Measurements from ENCODE around the gene TLR8. TPM values are rescaled to one million over a fixed set of nuclear protein-coding genes. Genes with fewer than 3 reads are reported as not detected.

The TLR8 gene
- total and polyA plus RNA-seq, 2 experiments from 2014 or later = not detected

DNA sequence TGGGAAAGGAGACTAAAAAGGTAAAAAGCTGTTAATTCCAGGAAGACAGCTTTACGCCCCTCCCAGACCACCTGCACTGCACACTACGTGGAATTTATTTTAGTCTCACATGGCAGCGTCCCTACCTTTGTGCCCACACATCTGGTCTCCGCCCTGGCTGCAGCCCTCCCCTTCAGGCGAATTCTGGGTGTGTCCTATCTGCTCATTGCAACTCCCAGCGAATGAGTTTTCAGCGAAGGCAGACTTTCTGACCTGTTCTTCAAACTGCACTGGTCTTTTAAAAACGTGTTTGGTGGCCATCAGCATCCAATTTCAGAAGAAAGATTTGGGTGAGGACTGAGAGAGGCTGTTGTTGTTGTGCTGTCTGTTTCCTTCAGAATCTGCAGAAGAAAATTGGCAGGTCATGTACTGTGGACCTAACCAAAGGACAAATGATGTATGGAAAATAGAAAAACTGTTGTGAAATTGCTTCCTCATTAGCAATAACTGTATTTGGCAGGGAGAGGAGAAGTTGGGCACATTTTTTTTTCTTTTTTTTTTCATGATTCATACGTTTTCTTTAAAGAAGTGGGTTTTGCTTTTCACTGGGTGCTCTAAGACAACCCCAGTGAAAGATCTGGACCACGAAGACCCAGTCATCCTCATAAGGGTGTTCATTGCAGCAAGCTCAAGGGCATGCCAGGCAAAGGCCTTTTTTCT, 4.2 kb downstream of the TLR8 start:
- no peak for DNase-seq (ENCODE audit: low read depth in 1 of 2, low spot score in 1 of 2)
- TF ChIP-seq, protein P1, sequence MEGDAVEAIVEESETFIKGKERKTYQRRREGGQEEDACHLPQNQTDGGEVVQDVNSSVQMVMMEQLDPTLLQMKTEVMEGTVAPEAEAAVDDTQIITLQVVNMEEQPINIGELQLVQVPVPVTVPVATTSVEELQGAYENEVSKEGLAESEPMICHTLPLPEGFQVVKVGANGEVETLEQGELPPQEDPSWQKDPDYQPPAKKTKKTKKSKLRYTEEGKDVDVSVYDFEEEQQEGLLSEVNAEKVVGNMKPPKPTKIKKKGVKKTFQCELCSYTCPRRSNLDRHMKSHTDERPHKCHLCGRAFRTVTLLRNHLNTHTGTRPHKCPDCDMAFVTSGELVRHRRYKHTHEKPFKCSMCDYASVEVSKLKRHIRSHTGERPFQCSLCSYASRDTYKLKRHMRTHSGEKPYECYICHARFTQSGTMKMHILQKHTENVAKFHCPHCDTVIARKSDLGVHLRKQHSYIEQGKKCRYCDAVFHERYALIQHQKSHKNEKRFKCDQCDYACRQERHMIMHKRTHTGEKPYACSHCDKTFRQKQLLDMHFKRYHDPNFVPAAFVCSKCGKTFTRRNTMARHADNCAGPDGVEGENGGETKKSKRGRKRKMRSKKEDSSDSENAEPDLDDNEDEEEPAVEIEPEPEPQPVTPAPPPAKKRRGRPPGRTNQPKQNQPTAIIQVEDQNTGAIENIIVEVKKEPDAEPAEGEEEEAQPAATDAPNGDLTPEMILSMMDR (IDR thresholded peaks at IDR 0.05; ENCODE audit: low read depth, low read length) = no peak

DNA sequence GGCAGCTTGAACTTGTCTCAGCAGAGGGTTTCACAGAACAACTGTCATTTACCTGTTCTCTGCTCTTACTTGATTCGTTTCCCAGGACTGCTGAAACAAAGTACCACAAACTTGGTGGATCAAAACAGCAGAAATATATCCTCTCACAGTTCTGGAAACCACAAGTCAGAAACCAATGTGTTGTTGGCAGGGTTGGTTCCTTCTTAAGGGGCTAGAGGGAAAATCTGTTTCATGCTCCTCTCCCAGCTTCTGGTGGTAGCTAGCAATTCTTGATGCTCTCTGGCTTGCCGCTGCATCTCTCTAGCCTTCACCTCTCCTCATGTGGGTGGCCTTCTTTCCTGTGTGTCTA, 4.7 kb downstream of the TLR8 start:
- TF ChIP-seq, protein P1 (IDR thresholded peaks at IDR 0.05; ENCODE audit: low read depth, low read length) = no peak
- no peaks in the 10 kb centered on the region for H3K4me1 ChIP-seq (ENCODE audit: low read depth)
- H3K27ac ChIP-seq = no peak overlapping the region
- H3K4me3 ChIP-seq = no peak overlapping the region
- no peaks in the 10 kb centered on the region for H3K36me3 ChIP-seq
- no peaks in the 10 kb centered on the region for H3K27me3 ChIP-seq
- no peak for DNase-seq (ENCODE audit: low read depth in 1 of 2, low spot score in 1 of 2)
- H3K9me3 ChIP-seq (ENCODE audit: low read depth) = no peaks in the 10 kb centered on the region

More for the DNA sequence above, 4.2 kb downstream of the TLR8 start:
- no peak overlapping the region for H3K27ac ChIP-seq
- H3K4me3 ChIP-seq = no peak overlapping the region
- H3K36me3 ChIP-seq = no peaks in the 10 kb centered on the region
- H3K27me3 ChIP-seq = no peaks in the 10 kb centered on the region
- H3K9me3 ChIP-seq (ENCODE audit: low read depth) = no peaks in the 10 kb centered on the region
- H3K4me1 ChIP-seq (ENCODE audit: low read depth) = no peaks in the 10 kb centered on the region

DNA sequence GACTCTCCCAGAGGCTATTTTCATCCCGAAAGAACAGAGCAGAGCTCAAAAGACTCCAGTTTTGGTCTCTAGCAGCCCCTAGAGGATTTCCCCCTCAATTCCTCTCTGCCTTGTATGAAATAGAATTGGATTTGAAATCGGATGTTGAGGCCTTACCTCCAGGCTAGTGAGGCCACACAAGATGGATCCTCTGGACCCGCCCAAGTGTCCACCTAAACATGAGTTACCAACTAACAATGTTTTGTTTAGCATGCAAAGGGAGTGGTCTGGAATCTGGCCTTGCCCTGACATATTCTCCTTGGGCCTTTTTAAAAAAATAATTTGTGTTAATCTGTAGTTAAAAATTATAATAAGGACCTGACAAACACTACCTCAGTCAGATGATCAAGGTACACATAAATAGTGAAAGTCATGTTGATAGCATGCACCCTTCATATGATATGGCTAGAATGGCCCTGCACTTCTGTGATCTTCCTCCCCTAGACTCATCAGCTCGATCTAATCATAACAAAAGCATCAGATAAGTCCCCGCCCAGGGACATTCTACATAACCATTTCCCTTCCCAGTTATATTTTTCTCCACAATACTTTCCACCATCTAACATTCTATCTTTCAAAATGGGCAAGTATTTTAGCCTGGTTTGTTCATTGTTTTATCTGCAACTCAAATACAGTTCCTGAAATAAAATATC, 6.5 kb downstream of the TLR8 start:
- Histone ChIP-seq H3K27ac (no peak overlapping the region), H3K36me3 (no peaks in the 10 kb centered on the region), H3K4me1 (ENCODE audit: low read depth) (no peaks in the 10 kb centered on the region), H3K9me3 (ENCODE audit: low read depth) (no peaks in the 10 kb centered on the region), H3K4me3 (no peak overlapping the region), H3K27me3 (no peaks in the 10 kb centered on the region)
- TF ChIP-seq, protein P1 (IDR thresholded peaks at IDR 0.05; ENCODE audit: low read depth, low read length) = no peak
- DNase-seq (ENCODE audit: low read depth in 1 of 2, low spot score in 1 of 2) = no peak

DNA sequence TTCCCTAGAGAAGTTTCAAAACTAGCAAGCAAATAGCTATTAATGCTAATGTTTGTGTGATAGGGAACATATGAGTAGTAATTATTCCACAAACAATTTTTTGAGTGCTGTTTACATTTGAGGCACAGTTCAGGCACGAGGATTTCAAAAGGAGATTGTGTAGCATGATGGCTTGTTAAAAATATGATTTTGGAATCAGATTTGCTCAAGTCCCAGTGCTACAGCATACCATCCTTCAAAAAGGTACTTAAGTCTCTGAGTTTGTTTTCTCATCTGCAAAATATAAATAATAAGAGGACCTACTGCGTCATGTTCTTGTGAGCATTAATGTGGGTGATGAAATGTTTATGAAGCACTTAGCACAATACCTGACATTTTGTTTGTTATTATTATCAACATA, 11.3 kb downstream of the TLR8 start:
- Histone ChIP-seq H3K36me3 (no peaks in the 10 kb centered on the region), H3K9me3 (ENCODE audit: low read depth) (no peaks in the 10 kb centered on the region), H3K27me3 (no peaks in the 10 kb centered on the region), H3K4me3 (no peak overlapping the region), H3K27ac (no peak overlapping the region), H3K4me1 (ENCODE audit: low read depth) (no peaks in the 10 kb centered on the region)
- no peak for DNase-seq (ENCODE audit: low read depth in 1 of 2, low spot score in 1 of 2)
- TF ChIP-seq, protein P1 (IDR thresholded peaks at IDR 0.05; ENCODE audit: low read depth, low read length) = no peak

DNA sequence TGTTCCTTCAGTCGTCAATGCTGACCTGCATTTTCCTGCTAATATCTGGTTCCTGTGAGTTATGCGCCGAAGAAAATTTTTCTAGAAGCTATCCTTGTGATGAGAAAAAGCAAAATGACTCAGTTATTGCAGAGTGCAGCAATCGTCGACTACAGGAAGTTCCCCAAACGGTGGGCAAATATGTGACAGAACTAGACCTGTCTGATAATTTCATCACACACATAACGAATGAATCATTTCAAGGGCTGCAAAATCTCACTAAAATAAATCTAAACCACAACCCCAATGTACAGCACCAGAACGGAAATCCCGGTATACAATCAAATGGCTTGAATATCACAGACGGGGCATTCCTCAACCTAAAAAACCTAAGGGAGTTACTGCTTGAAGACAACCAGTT, 12.6 kb downstream of the TLR8 start:
- no peaks in the 10 kb centered on the region for H3K36me3 ChIP-seq
- DNase-seq (ENCODE audit: low read depth in 1 of 2, low spot score in 1 of 2) = no peak
- H3K9me3 ChIP-seq (ENCODE audit: low read depth) = no peaks in the 10 kb centered on the region
- TF ChIP-seq, protein P1 (IDR thresholded peaks at IDR 0.05; ENCODE audit: low read depth, low read length) = no peak
- no peaks in the 10 kb centered on the region for H3K27me3 ChIP-seq
- no peak overlapping the region for H3K27ac ChIP-seq
- H3K4me3 ChIP-seq = no peak overlapping the region
- no peaks in the 10 kb centered on the region for H3K4me1 ChIP-seq (ENCODE audit: low read depth)

All from cardiac muscle cell (in vitro differentiated cells and primary cell).